Esophagus squamous epithelium (tissue), 5 donors: Measurements from ENCODE around the gene NEB. TPM values are rescaled to one million over a fixed set of nuclear protein-coding genes. Genes with fewer than 3 reads are reported as not detected.

ENCODE experiments used
- DNase-seq: peaks from one replicate; lab custom pipeline; 2025; lab: John Stamatoyannopoulos, UW
- H3K27ac ChIP-seq, 4 donors: fragments of 200-600 bp; sonication (generic); one replicate each; pipeline ENCODE4 v1.5.1; 2016 to 2019; ENCODE audit warnings: mild to moderate bottlenecking in 1 of 4
- H3K27me3 ChIP-seq, 4 donors: fragments of 200-600 bp; sonication (generic); 1 replicate in 3 of 4; 2 replicates in 1 of 4; pipeline versions ENCODE4 v1.5.1 to v1.6.0; 2017 to 2021; ENCODE audit warnings: antibody characterized with exemption in 1 of 4
- H3K36me3 ChIP-seq, 3 donors: fragments of 200-600 bp; sonication (generic); one replicate each; pipeline ENCODE4 v1.5.1; 2016 to 2019
- H3K4me1 ChIP-seq, 3 donors: fragments of 200-600 bp; sonication (generic); one replicate each; pipeline ENCODE4 v1.5.1; 2017 to 2019
- H3K4me3 ChIP-seq, 4 donors: fragments of 200-600 bp; sonication (generic); 1 replicate in 3 of 4; 2 replicates in 1 of 4; pipeline ENCODE4 v1.5.1; 2016 to 2019; ENCODE audit warnings: mild to moderate bottlenecking in 2 of 4, moderate library complexity in 1 of 4
- H3K9me3 ChIP-seq, 3 donors: fragments of 200-600 bp; sonication (generic); one replicate each; pipeline ENCODE4 v1.5.1; 2016 to 2019
- POLR2A ChIP-seq, 4 donors: fragments of 450-650 bp; IDR thresholded peaks; one replicate each; pipeline ENCODE4 v1.6.1; 2017; ENCODE audit warnings: antibody characterized with exemption in 4 of 4, mild to moderate bottlenecking in 4 of 4, moderate library complexity in 3 of 4
- WGBS, 2 donors: methylation state at CpG; one replicate each; pipeline ENCODE4 v1.1.5; 2018; 5-methylcytosine and 5-hydroxymethylcytosine counted together
- intact Hi-C: fragments of 100-400 bp; cut with DNase I; formaldehyde crosslinking; loops from one replicate; pipeline ENCODE4 v1.15.0; 2022
- total RNA-seq, 4 donors: library from RNA; depleted of rRNA; stranded (reverse); fragments of >200 nt; gene quantifications; one replicate each; pipeline ENCODE4 v1.1.0, GENCODE V29; 2016
- TF ChIP-seq, protein P1 (sequence below), 6 experiments: fragments of 450-650 bp in 4 of 6; fragments of 200-600 bp in 2 of 6; sonication (generic) in 2 of 6; IDR thresholded peaks; one replicate each; pipeline ENCODE4 v1.5.1; 2016 to 2019; ENCODE audit warnings: antibody characterized with exemption in 6 of 6, mild to moderate bottlenecking in 4 of 6, moderate library complexity in 4 of 6
- donor health status: DM: yes; HTN: yes; CAD: no.

Gene NEB
- total RNA-seq, 4 donors from 2014 or later = 0.23 to 1.1 (median 0.61) TPM

DNA sequence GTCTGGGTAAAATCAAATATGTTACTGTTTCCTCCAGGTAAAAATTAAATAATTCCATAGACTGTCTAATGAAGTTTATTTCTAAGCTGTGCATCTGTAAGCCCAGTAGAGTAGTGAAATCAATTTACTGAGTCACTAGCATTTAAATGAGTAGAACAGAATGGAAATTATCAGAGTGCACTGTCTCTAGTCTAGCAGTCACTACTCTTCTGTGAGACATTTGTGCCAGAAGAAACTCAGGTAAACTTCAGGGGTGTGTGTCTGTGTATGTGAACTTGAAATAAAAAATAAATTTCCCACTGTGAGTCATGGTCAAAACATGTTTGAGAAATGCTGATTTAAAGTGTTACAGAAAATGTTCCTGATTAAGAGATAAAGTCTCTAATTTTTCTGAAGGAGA, 178.2 kb downstream of the NEB start:
- no peaks in the 10 kb centered on the region for H3K27me3 ChIP-seq
- no peaks in the 10 kb centered on the region for H3K36me3 ChIP-seq
- no peaks in the 10 kb centered on the region for H3K4me1 ChIP-seq
- no peak for DNase-seq
- H3K27ac ChIP-seq = no peak overlapping the region
- H3K9me3 ChIP-seq = no peaks in the 10 kb centered on the region
- TF ChIP-seq POLR2A (IDR thresholded peaks at IDR 0.05) = no peak
- TF ChIP-seq, protein P1, sequence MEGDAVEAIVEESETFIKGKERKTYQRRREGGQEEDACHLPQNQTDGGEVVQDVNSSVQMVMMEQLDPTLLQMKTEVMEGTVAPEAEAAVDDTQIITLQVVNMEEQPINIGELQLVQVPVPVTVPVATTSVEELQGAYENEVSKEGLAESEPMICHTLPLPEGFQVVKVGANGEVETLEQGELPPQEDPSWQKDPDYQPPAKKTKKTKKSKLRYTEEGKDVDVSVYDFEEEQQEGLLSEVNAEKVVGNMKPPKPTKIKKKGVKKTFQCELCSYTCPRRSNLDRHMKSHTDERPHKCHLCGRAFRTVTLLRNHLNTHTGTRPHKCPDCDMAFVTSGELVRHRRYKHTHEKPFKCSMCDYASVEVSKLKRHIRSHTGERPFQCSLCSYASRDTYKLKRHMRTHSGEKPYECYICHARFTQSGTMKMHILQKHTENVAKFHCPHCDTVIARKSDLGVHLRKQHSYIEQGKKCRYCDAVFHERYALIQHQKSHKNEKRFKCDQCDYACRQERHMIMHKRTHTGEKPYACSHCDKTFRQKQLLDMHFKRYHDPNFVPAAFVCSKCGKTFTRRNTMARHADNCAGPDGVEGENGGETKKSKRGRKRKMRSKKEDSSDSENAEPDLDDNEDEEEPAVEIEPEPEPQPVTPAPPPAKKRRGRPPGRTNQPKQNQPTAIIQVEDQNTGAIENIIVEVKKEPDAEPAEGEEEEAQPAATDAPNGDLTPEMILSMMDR (IDR thresholded peaks at IDR 0.05) = no peak
- no peak overlapping the region for H3K4me3 ChIP-seq
- intact Hi-C loops = no loop called here

DNA sequence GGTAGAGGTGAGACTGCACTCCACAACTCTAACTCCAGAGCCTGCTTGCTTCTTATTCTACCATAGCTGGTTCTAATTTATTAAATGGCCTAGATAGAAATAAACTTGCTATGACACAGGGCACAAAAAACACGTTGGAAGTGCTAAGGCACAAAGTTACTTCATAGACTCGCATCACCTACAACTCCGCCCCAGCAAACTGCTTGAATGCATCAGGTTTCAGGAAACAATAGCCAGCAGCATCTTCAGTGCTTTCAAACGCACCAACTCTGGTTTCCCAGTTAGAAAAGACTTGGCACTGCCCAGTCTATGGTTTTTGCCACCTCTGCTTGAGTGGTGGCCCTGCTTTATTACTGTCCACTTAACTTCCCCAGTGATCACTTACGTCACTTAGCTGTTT, 182.0 kb downstream of the NEB start:
- H3K27me3 ChIP-seq = no peaks in the 10 kb centered on the region
- DNase-seq = no peak
- no peak for TF ChIP-seq POLR2A (IDR thresholded peaks at IDR 0.05)
- TF ChIP-seq, protein P1 (IDR thresholded peaks at IDR 0.05) = no peak
- H3K4me3 ChIP-seq = no peak overlapping the region
- 72 to 79% methylated on average over 5 of the region's 5 CpGs for WGBS, 2 donors
- H3K36me3 ChIP-seq = no peaks in the 10 kb centered on the region
- H3K27ac ChIP-seq = no peak overlapping the region
- H3K4me1 ChIP-seq = no peaks in the 10 kb centered on the region
- no peaks in the 10 kb centered on the region for H3K9me3 ChIP-seq
- intact Hi-C loops = no loop called here

DNA sequence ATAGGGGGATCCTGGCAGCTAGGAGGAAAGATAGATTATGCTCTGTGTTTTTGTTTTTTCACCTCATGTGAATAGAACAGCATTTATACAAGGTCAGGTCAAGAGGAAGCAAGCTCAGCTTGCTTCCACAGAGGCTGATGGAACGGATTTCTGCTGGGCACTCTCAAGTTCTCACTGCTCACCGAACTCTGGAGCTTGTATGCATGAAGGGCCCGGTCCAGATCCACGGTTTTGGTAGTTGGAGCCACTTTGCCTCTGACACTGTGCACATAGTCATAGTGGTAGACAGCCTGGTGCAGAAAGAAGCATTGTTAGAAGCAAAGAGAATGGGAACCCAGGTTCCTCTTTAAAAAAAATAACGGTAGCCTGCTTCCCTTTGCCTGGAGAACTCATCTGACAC, 182.7 kb downstream of the NEB start:
- WGBS, 2 donors = 76% methylated on average over 3 to 5 of the region's 5 CpGs
- Histone ChIP-seq H3K9me3 (no peaks in the 10 kb centered on the region), H3K4me3 (no peak overlapping the region), H3K27ac (no peak overlapping the region), H3K27me3 (no peaks in the 10 kb centered on the region), H3K36me3 (no peaks in the 10 kb centered on the region), H3K4me1 (no peaks in the 10 kb centered on the region)
- TF ChIP-seq, protein P1 (IDR thresholded peaks at IDR 0.05) = no peak
- DNase-seq = no peak
- intact Hi-C loops = no loop called here

GRCh38 chr2:151549191-151549590, 185.1 kb downstream of the NEB start:
- DNase-seq = no peak
- Histone ChIP-seq H3K27ac (no peak overlapping the region), H3K9me3 (no peaks in the 10 kb centered on the region), H3K36me3 (no peaks in the 10 kb centered on the region), H3K4me3 (no peak overlapping the region), H3K4me1 (no peaks in the 10 kb centered on the region), H3K27me3 (no peaks in the 10 kb centered on the region)
- 75 to 82% methylated on average over 1 to 2 of the region's 2 CpGs for WGBS, 2 donors
- no peak for TF ChIP-seq POLR2A (IDR thresholded peaks at IDR 0.05)
- TF ChIP-seq, protein P1 (IDR thresholded peaks at IDR 0.05) = no peak
- intact Hi-C loops = no loop called here

- H3K27me3 ChIP-seq = no peaks in the 10 kb centered on the region
- no peaks in the 10 kb centered on the region for H3K36me3 ChIP-seq
- 90 to 92% methylated on average over 5 of the region's 5 CpGs for WGBS, 2 donors
- no peaks in the 10 kb centered on the region for H3K9me3 ChIP-seq
- no peak for DNase-seq
- H3K4me1 ChIP-seq = no peaks in the 10 kb centered on the region
- no peak overlapping the region for H3K27ac ChIP-seq
- no peak overlapping the region for H3K4me3 ChIP-seq
- no peak for TF ChIP-seq POLR2A (IDR thresholded peaks at IDR 0.05)
- TF ChIP-seq, protein P1 (IDR thresholded peaks at IDR 0.05) = no peak
- intact Hi-C loops = no loop called here
These were observed 189.8 kb downstream of the NEB start for GRCh38 chr2:151544449-151544848.
